HG02571 (cell line): ENCODE results near the gene UBE4A.

Experiments
- ATAC-seq: cut with Tn5 transposase; IDR thresholded peaks from one replicate; pipeline ENCODE4 v1.9.1; 2021; ENCODE audit warnings: mild to moderate bottlenecking, moderate library complexity; ENCODE audit not compliant: unreplicated experiment

UBE4A gene

GRCh38 chr11:118435893-118436624 lies 76.7 kb downstream of the UBE4A start, which contains the start of gene KMT2A:
Gene KMT2A, plus strand, starts transcription at chr11:118436492. Its CDS starts 21 bp downstream, at chr11:118436513.
- peak; percentile 49 for ATAC-seq

DNA sequence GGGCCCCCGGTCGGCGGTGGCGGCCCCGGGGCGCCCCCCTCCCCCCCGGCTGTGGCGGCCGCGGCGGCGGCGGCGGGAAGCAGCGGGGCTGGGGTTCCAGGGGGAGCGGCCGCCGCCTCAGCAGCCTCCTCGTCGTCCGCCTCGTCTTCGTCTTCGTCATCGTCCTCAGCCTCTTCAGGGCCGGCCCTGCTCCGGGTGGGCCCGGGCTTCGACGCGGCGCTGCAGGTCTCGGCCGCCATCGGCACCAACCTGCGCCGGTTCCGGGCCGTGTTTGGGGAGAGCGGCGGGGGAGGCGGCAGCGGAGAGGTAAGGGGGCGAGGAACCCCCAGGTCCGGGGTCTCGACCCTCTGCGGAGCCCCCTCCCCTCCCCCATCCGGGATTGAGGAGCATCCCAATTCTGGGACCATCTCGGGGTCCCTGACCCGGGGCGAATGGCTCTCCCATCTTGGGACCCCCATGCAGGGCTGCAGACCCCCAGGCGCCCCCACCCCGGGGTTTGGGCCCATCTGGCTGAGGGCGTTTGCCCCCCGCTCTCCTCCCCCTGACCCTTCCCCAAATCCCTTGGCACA lies 77.3 kb downstream of the UBE4A start:
- no peak for ATAC-seq

- ATAC-seq = no peak
These were observed 78.1 kb downstream of the UBE4A start for GRCh38 chr11:118437208-118438125.

DNA sequence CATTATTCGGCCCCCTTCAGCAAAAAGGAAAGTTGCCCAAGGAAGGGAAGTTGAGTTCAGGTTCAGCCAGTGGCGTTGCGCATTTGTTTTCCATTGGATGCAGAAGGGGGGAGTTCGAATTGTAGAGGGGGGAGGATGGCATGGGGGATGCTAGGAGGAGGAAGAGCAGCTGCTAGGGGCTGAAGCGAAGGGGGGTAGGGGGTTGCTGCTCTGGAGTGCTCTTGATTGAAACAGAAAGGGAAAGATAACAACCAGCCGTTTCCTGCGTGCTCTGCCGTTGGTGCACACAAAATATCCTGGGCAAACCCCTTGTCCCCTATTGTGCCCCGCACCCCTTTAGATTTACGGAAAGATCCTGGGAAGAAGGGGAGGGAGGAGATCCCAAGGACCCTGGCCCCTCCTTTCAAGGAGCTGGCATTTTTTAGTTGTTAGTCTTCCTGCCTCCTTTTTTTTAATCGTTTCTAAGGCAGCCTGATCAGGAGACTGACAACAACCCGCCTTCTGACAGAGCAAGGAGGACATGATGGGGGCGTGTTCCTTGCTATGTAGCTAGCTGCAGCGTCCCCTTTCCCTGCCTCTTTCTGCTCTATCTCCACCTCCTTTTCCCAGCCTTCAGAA lies 79.0 kb downstream of the UBE4A start:
- ATAC-seq = no peak

DNA sequence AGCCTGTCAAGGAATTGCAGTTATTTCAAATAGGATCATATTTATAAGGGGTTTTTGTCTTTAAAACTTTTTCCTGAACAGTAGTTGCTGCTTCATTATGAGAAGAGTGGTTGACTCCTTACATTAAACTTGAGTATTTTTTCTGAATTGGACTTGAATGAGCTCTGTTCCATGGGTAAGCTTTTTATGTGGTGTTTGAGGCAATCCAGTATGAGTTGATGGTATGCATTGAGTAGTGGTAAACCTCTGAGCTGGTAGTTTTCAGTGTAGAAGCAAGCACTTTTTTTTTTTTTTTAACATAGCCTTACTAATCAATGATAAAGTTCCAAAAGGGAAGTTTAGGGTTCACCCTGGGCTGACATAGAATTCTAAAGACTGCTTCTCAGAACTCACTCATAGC lies 80.2 kb downstream of the UBE4A start:
- no peak for ATAC-seq

- no peak for ATAC-seq
These were observed 82.4 kb downstream of the UBE4A start for GRCh38 chr11:118441770-118442275.

GRCh38 chr11:118442301-118442700 lies 82.9 kb downstream of the UBE4A start:
- no peak for ATAC-seq

- no peak for ATAC-seq
These were observed 83.6 kb downstream of the UBE4A start for GRCh38 chr11:118442908-118443589.

DNA sequence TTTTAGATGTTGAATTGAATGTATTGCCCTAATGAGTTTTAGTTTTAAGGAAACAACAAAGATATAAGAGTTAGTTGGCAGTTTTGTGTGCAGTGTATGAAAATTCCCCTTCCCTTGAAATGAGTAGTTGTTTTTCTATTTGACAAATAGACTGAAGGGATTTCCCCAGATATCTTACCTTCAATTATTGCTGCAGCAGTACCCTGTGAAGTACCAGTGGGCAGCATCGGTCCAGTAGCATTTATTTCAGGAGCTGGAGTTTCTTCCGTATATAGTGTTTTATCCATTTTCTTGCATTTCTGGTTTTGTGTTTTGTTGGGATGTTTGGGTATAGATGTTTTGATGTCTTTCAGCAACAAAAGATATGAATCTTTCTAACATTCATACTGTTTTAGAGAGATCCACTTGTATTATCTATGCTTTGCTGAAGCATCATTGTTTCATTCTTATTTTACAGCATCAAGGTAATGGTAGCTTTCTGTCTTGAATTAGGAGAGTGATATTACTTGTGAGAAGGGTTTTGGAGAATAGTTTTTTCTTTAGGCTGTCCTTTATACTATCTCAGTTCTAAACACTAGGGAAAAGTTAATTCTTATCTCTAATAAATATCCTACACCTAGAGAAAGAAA lies 84.3 kb downstream of the UBE4A start:
- no peak for ATAC-seq

GRCh38 chr11:118447423-118447822 lies 88.0 kb downstream of the UBE4A start:
- ATAC-seq = no peak

- peak; percentile 86 for ATAC-seq
These were observed 88.9 kb downstream of the UBE4A start for GRCh38 chr11:118448294-118448693.
